Astrocyte of the spinal cord (primary cell): ENCODE results near the gene PLA2R1.

Source experiments
- DNase-seq: peaks from one replicate; pipeline ENCODE4 v3.0.0; 2011; ENCODE audit warnings: low read depth, low spot score
- H3K4me3 ChIP-seq: 2 replicates; pipeline ENCODE4 v1.5.1; 2011; ENCODE audit warnings: low read depth, mild to moderate bottlenecking, low read length, moderate library complexity
- CTCF ChIP-seq: IDR thresholded peaks from 2 replicates; pipeline ENCODE4 v1.5.1; 2012; ENCODE audit warnings: low read depth, mild to moderate bottlenecking, low read length, inconsistent platforms
- in situ Hi-C: cut with HindIII; loops from 2 replicates; pipeline ENCODE4 v1.10.0; 2017; ENCODE audit warnings: low sequenced_read_pairs

The PLA2R1 gene

GRCh38 chr2:159902722-159903121 is 159.7 kb downstream of the PLA2R1 start:
- in situ Hi-C loops = no loop called here
- TF ChIP-seq CTCF = no peak
- no peak for DNase-seq
- no peak overlapping the region for H3K4me3 ChIP-seq

GRCh38 chr2:159900343-159900742 is 162.1 kb downstream of the PLA2R1 start:
- in situ Hi-C loops = no loop called here
- no peak for TF ChIP-seq CTCF
- no peak for DNase-seq
- no peak overlapping the region for H3K4me3 ChIP-seq

- DNase-seq = no peak
- TF ChIP-seq CTCF = no peak
- H3K4me3 ChIP-seq = no peak overlapping the region
- in situ Hi-C loops = no loop called here
Measured at GRCh38 chr2:159898441-159898840, 164.0 kb downstream of the PLA2R1 start.

GRCh38 chr2:159897720-159898119 is 164.7 kb downstream of the PLA2R1 start:
- in situ Hi-C loops = no loop called here
- no peak for TF ChIP-seq CTCF
- DNase-seq = no peak
- no peak overlapping the region for H3K4me3 ChIP-seq

- no peak for TF ChIP-seq CTCF
- no peak for DNase-seq
- in situ Hi-C loops = no loop called here
- no peak overlapping the region for H3K4me3 ChIP-seq
Measured at GRCh38 chr2:159897081-159897480, 165.3 kb downstream of the PLA2R1 start.

- TF ChIP-seq CTCF = no peak
- no peak overlapping the region for H3K4me3 ChIP-seq
- no peak for DNase-seq
- in situ Hi-C loops = no loop called here
Measured at GRCh38 chr2:159895258-159896065, 167.0 kb downstream of the PLA2R1 start.
